ENCODE data around the gene TMEM88. TPM values are rescaled to one million over a fixed set of nuclear protein-coding genes. Genes with fewer than 3 reads are reported as not detected.

Gene TMEM88
- total and polyA plus RNA-seq, 2 of the 13 experiments (the other 11 are each of a cell fraction or from before 2014, with no cell fraction given): 0.31 to 0.66 TPM

DNA sequence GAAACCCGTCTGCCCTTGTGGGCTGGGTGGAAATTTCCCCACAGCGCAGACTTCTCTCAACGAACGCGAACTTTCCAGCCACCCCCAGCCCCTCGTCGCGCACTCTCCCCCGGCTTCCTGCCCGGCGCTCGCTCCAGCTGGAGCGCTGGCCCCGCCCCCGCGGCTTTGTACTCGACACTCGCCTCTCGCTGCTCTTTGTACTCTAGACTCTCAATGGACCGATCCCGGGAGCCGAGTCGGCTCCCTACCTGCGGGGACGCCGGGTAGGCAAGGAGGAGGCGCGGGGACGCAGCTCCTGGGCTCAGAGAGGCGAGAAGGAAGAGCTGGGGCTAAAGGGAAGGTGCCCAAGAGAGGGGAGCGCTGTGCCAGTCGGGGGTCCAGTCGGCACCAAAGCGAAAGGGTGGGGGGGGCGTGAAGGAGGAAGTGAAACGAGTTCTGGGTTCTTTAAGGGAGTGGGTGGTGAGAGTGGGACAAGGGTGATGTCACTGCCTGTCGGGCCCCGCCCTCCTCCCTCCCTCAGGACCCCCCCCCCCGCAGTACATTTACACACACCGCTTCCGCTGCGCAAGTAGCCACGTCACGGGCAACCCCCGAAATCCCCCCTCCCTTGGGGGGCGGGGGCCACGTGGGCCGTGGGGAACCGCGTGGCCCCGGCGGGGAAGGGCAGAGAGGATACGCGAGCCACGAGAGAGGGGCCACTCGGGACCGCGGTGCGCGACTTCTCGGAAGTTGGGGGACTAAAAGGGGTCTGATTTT, 11.2 kb upstream of the TMEM88 start (continued):
- TF ChIP-seq, protein P1, sequence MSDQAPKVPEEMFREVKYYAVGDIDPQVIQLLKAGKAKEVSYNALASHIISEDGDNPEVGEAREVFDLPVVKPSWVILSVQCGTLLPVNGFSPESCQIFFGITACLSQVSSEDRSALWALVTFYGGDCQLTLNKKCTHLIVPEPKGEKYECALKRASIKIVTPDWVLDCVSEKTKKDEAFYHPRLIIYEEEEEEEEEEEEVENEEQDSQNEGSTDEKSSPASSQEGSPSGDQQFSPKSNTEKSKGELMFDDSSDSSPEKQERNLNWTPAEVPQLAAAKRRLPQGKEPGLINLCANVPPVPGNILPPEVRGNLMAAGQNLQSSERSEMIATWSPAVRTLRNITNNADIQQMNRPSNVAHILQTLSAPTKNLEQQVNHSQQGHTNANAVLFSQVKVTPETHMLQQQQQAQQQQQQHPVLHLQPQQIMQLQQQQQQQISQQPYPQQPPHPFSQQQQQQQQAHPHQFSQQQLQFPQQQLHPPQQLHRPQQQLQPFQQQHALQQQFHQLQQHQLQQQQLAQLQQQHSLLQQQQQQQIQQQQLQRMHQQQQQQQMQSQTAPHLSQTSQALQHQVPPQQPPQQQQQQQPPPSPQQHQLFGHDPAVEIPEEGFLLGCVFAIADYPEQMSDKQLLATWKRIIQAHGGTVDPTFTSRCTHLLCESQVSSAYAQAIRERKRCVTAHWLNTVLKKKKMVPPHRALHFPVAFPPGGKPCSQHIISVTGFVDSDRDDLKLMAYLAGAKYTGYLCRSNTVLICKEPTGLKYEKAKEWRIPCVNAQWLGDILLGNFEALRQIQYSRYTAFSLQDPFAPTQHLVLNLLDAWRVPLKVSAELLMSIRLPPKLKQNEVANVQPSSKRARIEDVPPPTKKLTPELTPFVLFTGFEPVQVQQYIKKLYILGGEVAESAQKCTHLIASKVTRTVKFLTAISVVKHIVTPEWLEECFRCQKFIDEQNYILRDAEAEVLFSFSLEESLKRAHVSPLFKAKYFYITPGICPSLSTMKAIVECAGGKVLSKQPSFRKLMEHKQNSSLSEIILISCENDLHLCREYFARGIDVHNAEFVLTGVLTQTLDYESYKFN (CRISPR knock-in tag; conservative IDR thresholded peaks at IDR 0.05): peak; percentile 74; the same call in 1 of the 2 replicates
- no peak for TF ChIP-seq ZBTB40 (IDR thresholded peaks at IDR 0.05)
- TF ChIP-seq ZBTB40 (CRISPR knock-in tag; IDR thresholded peaks at IDR 0.05): no peak
- TF ChIP-seq ZBTB38 (CRISPR knock-in tag; IDR thresholded peaks at IDR 0.05): no peak
- no peak for TF ChIP-seq ZNF530 (CRISPR knock-in tag; IDR thresholded peaks at IDR 0.05; ENCODE audit: low read depth)
- TF ChIP-seq HDAC2 (CRISPR knock-in tag; IDR thresholded peaks at IDR 0.05): peak; percentile 3; the same call in 1 of the 2 replicates
- no peak for TF ChIP-seq CHCHD3 (CRISPR knock-in tag; IDR thresholded peaks at IDR 0.05)
- TF ChIP-seq ZNF253 (CRISPR knock-in tag; IDR thresholded peaks at IDR 0.05; ENCODE audit: borderline replicate concordance): no peak
- TF ChIP-seq NKX3-1 (CRISPR knock-in tag; IDR thresholded peaks at IDR 0.05): no peak
- TF ChIP-seq HOXA3 (CRISPR knock-in tag; IDR thresholded peaks at IDR 0.05): peak; percentile 56; the same call in 1 of the 2 replicates
- TF ChIP-seq ZNF24 (IDR thresholded peaks at IDR 0.05): no peak
- TF ChIP-seq ELK4 (CRISPR knock-in tag; IDR thresholded peaks at IDR 0.05; ENCODE audit: borderline replicate concordance): 0 out of 2 replicates have a peak, but pooled peaks have one; percentile 35
- no peak for TF ChIP-seq ZSCAN30 (CRISPR knock-in tag; IDR thresholded peaks at IDR 0.05)
- TF ChIP-seq, protein P2, sequence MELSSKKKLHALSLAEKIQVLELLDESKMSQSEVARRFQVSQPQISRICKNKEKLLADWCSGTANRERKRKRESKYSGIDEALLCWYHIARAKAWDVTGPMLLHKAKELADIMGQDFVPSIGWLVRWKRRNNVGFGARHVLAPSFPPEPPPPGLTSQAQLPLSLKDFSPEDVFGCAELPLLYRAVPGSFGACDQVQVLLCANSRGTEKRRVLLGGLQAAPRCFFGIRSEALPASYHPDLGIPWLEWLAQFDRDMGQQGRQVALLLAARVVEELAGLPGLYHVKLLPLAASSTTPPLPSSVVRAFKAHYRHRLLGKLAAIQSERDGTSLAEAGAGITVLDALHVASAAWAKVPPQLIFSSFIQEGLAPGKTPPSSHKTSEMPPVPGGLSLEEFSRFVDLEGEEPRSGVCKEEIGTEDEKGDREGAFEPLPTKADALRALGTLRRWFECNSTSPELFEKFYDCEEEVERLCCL (CRISPR knock-in tag; IDR thresholded peaks at IDR 0.05; ENCODE audit: borderline replicate concordance): no peak

All from HepG2 (cell line).